Activated T-helper 9 cell treated with anti-CD3 and anti-CD28 coated beads, Interleukin-2, amount 50 U/mL, for 16 hours (primary cell): Measurements from ENCODE around the gene GRID1.

ENCODE experiments used
- DNase-seq: peaks from one replicate; pipeline ENCODE4 v3.0.0-alpha.2; 2020; ENCODE audit warnings: low read depth

The GRID1 gene

DNA sequence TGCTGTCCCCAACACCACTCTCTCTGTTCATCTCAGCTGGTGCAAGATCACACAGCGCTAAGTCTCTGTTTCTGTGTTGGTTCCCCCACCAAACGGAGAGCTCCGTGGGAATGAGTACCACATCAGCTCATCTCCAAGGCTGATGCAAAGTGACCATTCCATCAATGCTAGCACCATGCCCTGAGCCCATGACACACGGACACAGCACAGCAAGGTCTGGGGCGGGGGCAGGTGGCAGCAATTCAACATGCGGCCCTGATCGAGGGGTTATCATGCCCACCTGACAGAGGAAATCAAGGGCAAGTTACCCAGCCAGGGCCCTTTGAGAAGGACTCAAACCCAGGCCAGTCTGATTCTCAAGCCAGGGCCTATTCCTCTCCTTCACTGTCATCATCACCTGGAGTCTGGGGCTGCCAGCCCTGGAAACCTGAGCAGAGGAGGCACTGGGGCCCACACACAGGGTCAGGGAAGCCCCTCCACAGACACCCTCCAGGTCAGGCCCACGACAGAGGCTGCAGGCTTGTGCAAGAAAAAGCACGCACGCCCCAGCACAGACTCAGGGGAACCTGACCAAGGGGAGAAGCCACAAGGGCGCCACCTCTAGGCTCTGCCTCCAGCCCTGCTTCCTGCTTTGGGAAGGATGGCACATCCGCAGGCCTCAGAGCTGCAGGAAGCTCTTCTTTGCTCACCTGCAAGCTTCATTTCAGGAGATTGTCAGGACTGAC, 74.8 kb downstream of the GRID1 start:
- DNase-seq, result no peak

DNA sequence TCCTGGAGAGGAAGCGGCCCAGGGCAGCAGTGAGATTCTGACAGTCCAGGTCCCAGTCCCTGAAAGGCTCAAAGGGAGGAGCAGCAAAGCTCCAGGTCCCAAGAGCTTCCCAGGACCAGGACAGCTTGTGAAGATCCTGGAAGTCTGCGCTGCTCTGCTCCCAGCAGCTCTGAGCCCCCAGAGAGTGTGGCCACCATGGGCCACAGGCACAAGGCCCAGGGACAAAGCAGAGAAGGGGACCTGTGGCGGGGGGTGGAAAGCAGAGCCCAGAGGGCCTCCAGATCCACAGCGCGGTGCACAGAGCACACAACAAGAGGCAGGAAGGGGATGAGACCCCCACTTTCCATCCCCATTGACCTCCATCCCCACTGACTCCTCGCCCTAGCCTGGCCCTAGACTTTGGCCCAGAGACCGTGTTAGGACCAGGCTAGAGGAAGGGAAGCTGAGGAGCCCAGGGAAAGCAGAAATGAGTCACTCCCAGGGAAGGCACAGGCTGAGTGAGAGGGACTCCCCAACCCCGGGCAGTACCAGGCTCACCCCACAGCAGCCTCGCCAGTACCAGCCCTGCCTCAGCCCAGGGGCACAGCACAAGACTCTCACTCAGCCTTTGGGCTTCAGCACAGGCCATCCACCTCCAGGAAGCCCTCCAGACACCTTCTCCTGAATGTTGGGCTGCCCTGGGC, 75.5 kb downstream of the GRID1 start:
- DNase-seq, result no peak

DNA sequence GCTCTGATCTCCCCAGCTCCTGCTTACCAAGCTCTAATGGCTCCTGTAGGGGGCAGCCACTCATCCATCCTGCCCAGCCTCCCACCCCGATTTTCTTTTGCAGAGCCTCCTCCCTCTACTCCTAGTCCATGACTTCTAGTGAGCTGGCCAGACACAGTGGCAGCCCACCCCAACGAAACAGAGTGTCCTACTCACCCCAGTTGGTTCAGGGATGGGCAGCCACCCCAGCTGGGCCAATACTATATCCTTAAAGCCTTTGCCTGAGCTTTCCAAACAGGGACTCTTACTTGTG, 77.1 kb downstream of the GRID1 start:
- DNase-seq, result no peak

DNA sequence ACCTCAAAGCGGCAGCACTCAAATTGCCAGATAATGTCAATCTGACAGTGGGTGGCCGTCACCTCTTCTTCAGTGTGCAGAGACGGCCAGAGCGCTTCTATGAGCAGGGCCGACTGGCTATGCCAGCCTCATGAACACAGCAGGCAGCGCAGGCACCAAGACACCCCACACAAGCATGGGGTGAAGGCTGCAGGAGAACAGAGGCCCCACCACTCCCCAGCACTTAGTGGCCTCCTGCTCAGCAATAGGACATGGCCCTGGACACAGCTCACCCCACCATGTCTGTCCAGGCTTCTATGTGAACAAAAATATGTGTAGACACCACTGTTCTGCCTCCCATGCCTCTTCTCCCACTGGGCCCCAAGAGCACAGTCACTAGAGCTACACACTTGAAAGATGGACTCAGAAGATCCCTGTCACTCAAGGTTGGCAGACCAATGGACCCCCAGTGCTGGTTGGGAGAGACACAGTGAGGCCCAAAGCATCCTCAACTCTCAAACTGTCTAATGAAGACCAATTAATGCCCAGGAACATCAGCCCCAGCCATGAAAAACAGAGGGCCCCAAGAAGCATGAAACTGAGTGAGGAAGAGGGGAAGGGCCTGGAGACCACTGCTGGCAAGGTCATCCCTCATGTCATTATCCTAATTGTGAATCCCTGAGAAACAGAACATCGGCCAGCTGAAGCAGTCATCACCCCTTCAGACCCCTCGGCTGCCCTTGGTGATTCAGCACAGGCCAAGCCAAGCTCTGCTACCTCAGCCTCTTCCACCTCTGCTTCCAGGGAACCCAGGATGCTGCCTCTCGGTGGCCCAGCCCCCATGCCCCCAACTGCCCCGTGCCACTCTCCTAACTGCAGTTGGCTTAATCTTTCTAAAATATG, 77.7 kb downstream of the GRID1 start:
- no peak for DNase-seq

DNA sequence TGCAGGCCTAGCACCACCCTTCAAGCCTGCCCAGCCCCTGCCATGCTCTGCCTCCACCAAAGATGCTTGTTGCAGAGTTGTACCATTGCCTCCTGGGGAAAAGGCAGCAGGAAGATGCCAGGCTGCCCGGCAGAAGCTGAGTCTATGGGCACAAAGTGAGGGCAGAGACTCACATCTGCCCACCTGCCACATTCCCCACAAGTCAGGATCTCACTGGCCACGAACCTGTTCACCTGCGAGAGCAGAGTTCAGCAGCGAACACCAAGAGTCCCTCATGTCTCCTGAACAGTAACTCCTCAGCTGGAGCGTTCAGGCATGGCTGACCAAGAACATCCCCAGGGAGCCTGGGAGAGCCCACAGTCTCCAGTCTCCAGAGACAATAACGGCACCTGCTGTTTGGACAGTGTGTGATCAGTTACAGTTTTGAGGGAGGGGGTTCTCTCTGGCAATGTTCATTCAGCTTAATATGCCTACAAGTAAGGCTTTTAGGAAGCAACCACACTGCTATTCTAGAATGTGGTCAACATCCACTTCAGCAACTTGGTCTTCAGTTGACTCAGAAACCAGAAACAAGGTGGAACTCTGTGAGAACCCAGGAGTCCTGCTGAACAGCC, 78.5 kb downstream of the GRID1 start:
- DNase-seq, result no peak

DNA sequence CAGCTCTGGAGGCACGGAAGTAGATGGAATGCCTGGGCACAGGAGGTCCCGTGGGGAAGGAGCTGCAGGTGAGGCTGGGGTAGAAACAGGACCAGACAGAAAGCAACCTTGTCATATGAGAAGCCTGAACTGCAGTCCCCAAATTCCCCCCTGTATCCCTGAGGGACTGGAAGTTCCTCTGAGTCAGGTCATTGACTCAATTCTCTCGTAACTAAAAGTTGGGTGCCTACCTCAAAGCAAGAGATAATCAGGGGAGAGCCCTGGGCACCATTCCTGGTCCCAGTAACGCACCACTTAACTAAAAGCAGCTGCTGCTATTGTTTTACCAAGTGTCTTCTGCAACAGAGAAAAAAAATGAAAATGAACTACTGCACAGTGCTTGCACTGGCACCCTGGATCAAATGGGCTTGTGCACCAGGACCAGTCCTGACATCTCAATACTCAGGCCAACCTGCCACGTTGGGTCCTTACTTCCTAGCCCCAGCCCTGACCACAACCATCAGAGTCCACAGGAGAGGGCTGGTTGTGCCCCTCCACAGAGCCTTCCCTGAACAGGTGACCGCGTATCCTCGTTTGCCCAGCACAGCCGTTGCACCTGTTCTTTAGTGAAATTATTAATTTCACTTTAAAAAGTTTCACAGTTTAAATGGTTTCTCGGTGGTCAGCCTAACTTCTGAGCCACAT, 79.3 kb downstream of the GRID1 start:
- no peak for DNase-seq

DNA sequence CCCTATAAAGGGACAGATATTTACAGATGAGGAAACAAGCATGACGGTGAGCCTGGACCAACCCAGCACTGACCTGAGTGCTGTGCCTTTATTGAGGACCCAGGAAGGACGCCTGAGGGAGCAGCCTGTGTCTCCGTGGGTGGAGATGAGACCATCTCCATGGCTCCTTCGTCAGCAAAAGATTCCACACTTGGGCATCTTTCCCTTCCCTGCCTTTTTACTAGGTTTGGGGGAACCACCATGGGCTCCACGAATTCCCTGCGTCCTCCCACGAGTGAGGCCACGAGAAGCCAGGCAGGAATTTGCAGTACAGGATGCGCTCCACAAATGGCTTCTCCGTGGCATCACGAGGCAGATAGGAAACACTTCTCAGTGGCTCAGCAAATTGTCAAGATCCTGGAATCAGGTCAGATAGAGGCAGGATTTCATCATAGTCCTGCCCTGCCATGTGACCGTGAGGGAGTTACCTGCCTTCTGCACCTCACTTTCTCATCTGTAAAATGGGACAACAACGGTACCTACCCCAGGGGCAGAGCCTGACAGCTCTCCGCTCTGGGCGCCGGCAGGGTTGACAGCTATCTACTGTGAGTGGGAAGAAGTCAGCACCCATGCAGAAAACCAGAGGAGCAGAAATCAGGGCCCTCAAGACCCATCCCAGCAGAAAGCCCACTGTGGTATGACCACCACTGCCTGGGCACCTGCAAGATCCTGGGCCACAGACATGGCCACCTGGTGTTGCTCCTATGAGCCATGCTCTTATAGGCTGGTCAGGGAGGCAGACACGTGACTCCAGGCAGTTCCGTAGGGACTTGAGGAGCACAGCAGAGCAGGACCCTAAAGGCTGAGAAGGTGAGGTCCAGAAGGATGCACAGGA, 80.1 kb downstream of the GRID1 start:
- DNase-seq, result no peak

DNA sequence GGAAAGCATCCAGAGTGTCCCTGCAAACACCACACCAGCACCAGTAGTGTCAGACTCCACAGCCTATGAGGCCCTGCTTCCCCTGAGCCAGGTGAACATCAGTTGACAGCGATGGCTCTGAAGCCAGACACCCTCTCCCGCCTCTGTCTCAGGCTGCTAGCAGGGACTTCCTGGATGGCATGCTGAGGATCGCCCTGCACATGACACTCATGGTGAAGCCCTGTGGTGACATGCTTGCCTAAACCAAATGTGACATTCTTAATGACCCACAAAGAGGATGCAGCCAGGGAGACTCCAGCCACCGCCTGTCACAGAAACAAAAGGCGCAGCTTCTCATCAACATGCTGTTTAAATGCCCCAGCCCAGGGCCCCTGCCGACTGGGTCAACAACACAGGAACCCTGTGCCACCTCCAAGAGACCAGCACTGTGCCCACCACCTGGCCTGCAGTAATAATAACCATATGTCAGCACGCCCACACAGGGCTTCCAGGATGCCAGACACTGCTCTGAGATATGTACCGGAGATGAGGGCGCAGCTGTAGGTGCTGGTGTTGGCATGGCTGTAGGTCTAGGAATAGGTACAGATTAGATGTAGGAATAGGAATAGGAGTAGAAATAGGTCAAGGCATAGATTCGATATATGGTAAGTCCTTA, 81.3 kb downstream of the GRID1 start:
- no peak for DNase-seq

DNA sequence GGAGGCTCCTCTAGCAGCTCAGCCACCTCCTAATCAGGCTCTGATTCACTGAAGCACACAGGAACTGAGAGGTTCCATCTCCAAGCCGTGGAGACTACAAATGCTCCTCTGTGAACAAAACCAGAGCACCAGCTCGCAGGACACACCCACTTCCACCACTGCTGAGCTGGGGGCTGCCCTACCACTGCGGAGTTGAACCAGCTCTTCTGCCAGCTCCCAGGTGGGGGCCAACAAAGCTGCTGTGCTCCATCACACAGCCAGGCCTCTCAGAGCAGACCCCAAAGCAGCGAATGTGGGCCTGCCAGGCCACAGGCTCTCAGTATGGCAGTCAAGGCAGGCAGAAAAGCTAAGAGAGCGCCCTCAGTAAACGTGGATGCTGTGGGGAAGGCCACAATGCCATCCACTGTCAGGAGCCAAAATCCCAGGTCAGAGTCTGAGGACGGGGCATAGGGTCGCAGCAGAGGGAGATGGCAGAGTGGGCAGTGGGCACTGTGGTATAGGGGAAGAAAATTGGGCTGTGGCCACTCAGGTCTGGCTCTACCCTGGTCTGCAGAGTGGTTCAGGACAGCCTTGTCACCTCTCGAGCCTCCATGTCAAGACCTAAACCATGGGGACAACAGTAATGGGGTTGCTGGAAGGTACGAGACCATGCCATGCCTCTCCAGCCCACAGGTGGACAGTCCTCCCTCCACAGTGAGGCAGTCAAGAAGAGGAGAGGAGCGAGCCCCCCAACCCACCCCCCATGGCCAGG, 82.1 kb downstream of the GRID1 start:
- no peak for DNase-seq

DNA sequence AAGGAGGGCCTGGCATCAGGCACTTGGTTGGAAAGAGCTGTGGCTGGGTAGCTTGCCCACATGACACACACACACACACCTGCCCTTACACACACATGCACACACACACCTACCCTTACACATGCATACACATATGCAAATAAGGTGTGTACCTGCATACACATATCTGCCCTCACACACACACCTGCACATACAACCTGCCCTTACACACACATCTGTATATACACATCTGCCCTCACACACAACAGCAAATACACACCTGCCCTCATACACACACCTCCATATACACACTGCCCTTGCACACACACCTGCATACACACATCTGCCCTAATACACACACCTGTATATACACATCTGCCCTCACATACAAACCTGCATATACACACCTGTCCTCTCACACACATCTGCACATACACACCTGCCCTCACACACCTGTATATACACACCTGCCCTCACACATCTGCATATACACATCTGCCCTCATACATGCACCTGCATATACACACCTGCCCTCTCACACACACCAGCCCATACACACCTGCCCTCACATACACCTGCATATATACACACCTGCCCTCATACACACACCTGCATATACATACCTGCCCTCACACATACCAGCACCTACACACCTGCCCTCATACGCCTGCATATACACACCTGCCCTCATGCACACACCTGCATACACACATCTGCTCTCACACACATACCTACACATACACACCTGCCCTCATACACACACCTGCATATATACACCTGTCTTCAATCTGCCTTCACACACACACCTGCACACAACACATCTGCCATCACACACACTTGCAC, 82.9 kb downstream of the GRID1 start:
- DNase-seq, result no peak

DNA sequence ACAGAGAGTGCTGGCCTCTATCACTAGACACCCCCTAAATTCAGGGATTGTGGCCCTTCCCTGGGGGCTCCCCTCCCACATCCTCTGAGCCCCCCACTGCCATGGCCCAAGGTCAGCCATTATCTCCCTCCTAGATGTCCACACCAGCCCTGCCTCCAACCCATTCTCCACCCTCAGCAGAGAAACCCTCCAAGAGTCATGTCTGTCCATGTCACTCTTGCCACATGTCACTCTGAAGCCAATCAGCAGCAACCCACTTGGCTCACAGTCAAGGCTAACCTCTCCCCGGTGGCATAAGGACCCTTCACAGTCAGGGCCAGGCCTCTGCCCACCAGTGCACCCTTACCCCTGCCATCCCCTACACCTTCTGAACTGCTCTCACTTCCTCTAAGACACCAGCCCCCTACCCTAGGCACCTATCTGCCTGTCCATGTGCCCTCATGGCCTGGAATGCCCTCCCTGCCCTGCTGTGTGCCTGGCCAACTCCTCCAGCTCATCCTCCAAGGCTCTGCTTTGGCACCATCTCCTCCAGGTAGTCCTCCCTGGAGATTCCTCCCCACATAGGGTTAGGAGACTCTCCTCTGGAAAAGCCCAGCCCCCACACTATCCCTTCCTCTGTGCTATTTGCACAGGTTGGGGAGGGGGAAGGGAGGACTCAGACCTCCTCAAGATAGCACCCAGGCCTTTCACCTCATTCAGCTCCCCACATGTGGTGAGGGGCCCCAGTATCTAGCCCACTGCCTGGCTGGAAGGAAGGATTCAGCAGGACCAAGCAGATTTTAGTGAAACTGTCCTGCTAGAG, 83.7 kb downstream of the GRID1 start:
- no peak for DNase-seq

DNA sequence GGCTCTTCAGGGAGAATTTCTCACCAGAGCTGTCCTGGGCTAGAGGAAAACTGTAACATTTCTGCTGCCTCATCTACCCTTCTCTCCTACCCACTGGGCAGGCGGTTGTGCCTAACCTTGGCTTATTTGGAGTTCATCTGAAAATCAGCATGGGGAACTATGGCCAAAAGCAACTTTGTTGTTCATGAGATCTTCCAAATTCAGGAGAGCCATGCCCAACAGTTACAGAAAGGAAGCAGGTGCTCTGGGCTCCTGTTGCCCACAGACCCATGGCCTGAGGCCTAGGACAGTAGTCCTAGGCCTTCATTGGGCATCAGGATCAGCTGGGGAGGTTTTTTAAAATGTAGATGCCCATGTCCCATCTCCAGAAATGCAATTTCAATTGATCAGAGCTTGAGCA, 85.2 kb downstream of the GRID1 start:
- DNase-seq, result no peak

DNA sequence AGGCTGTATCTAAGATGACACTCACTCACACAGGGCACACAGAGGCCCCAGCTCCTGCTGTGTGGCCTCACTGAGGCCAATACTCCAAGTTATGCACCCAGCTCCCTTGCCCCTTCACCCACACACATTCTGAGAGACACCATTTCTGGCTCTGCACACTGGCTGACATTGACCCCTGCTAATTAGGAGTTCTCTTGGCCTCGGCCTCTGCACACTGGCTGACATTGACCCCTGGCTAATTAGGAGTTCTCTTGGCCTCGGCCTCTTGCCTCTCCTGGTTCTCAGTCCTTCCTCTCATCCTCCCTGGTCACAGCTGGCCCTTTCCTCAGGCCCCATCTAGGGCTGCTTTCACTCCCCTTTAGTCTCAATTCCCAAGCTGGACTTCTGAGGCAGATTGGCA, 97.3 kb downstream of the GRID1 start:
- no peak for DNase-seq

DNA sequence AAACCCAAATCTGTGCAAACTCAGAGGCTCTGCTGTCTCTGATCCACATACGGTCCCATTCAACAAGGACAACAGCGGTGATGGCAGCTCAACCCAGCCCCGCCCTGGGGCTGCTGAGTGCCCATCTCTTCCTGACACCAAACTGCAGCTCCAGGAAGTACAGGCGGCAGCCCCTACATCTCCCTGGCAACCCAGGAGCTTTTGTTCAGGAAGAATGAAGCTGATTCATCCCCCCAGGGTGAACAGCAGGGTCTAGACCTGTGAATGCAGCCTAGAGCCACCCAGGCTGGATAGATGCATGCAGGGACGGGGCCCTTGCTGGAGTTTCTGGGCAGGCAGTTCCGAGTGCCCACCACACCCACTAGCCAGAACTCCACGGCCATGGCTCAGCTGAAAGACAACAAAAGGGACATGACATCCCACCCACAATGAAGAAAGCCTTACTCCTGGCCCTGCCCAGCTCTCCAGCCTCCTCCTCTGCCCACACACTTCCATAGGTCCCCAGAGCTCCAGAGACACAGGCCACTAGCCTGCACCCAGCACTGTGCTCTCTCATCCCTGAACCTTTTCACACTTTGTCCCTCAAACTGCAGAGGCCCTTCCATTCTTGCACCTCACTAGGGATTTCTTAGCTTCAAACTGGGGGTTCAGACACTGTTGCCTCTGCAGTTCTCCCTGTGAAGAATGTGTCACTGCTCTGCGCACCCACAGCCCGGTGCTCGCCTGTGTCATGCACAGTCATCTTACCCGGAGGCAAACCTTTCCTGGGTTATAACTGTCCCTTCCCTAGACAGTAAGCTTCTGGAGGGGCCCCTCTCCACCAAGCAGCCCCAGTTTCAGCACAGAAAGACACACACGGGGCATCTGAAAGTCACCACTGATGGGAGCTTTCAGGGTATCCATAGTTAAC, 99.1 kb downstream of the GRID1 start:
- DNase-seq, result no peak

DNA sequence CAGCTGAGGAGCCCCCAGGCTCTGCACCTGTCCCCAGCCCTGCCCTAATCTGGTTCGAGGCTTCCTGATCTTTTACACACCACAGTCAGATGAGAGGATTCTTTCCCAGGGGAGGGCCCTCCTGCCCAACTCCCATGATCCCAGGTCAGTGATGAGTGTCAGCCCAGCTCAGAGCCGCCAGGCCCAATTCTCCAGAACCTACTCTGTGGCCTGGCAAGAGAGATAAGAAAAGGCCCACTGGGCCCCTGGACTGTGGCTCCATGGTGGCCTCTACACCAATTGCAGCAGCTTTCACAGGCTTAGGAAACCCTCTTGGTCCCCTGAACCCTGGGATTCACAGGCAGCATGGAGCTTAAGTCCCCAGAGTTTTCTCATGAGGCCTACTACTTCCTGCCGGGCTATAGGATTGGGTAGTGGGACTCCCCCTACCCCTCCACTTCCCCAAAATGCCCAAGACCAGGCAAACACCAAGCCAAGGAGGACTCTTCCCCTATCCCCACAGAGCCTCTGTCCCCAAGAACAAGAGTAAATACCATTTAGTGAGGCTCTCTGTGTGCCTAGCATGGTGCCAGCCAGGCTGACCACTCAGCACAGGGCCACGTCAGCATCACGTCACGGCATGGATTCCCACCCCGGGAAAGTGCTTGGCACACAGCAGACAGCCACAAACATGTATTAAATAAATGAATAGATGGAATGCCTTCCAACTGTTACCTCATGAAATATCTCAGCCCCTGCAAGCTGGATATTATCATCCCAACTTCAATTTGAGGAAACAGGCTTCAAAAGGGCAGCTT, 100.0 kb downstream of the GRID1 start:
- no peak for DNase-seq

DNA sequence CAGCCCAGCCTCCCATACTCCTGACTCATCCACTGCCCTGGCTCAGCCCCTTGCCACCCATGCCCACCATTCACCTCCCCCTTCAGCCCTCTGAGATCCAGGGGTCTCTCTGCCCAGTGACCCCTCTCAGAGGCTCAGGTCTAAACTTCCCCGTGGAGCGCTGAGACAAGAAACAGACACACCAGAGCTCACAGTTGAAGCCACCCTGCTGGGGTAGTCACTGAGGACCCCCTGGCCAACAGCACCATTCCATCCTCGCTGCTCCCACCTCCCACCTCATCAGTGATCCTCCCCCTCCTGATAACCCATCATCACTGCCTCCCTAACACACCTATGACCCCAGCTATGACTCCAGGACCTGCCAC, 100.7 kb downstream of the GRID1 start:
- no peak for DNase-seq
